ENCODE results near the gene VCX3A. TPM values are rescaled to one million over a fixed set of nuclear protein-coding genes. Genes with fewer than 3 reads are reported as not detected.

VCX3A gene
- total and polyA plus RNA-seq, 2 of the 4 experiments (the other 2 are of a cell fraction): not detected

GRCh38 chrX:6506444-6506843 lies 28.5 kb downstream of the VCX3A start:
- Histone ChIP-seq H3K56ac (ENCODE audit: extremely low read depth, insufficient read depth, low read length) (no peak overlapping the region), H3K4me1 (ENCODE audit: control insufficient read depth, insufficient read depth, low read length) (no peaks in the 10 kb centered on the region), H3K27me3 (ENCODE audit: control insufficient read depth, insufficient read depth, low read length) (no peaks in the 10 kb centered on the region), H3K27ac (ENCODE audit: insufficient read depth, low read length) (no peak overlapping the region), H2BK120ac (ENCODE audit: low read depth, low read length) (no peak overlapping the region), H3K14ac (replicated peaks; ENCODE audit: low read depth, low read length) (no peak overlapping the region), H3K9me3 (ENCODE audit: control insufficient read depth, insufficient read depth, low read length) (peaks cover 11% of the 10 kb centered on the region), H4K5ac (ENCODE audit: low read depth, low read length) (no peak overlapping the region), H2BK20ac (ENCODE audit: low read depth, low read length) (no peak overlapping the region), H3K23ac (ENCODE audit: low read depth, low read length) (no peak overlapping the region), H3K9me1 (ENCODE audit: insufficient read depth, low read length) (no peaks in the 10 kb centered on the region), H3K79me1 (ENCODE audit: low read depth in 1 of 2, low read length in 2 of 2) (no peaks in the 10 kb centered on the region), H2AK5ac (ENCODE audit: low read depth, low read length) (no peak overlapping the region), H2BK15ac (ENCODE audit: low read depth, low read length) (no peak overlapping the region), H3K36me3 (ENCODE audit: control insufficient read depth, insufficient read depth, low read length) (no peaks in the 10 kb centered on the region), H2AFZ (replicated peaks; ENCODE audit: low read length, poor library complexity) (no peak overlapping the region), H4K91ac (ENCODE audit: insufficient read depth, low read depth, low read length) (no peak overlapping the region), H4K8ac (ENCODE audit: low read depth in 2 of 2, low read length in 2 of 2) (no peak overlapping the region), H3K4me3 (ENCODE audit: insufficient read depth, low read depth, low read length) (no peak overlapping the region), H2AK9ac (replicated peaks; ENCODE audit: low read depth, low read length, poor library complexity) (no peak overlapping the region), H3K4me2 (ENCODE audit: low read depth, low read length) (no peak overlapping the region), H2BK5ac (ENCODE audit: low read depth, low read length, poor library complexity, severe bottlenecking) (no peak overlapping the region), H3K9ac (ENCODE audit: low read depth, low read length) (no peak overlapping the region), H4K20me1 (ENCODE audit: insufficient read depth, low read length) (no peaks in the 10 kb centered on the region), H3K4ac (ENCODE audit: low read depth, low read length) (no peak overlapping the region), H3K18ac (ENCODE audit: low read depth, low read length) (no peak overlapping the region)
- no peak for ATAC-seq (ENCODE audit: low read depth)
- in situ Hi-C loops (cut with MboI; ENCODE audit: low sequenced_read_pairs): no loop called here
- ChIA-PET POLR2A (ENCODE audit: unreplicated experiment) (no interaction called here), CTCF (no interaction called here)
- no CpG with 5 or more reads among the region's 4 CpGs for WGBS, 2 experiments (ENCODE audit: extremely low coverage in 2 of 2, insufficient read length in 1 of 2)
- BruUV-seq (replicated peaks): no TSS peak
- intact Hi-C loops (cut with micrococcal nuclease): no loop called here
- no peak for DNase-seq
- no peak for TF ChIP-seq MXI1 (IDR thresholded peaks at IDR 0.05; ENCODE audit: borderline replicate concordance, low read depth, low read length)
- TF ChIP-seq NFE2L2 (IDR thresholded peaks at IDR 0.05; ENCODE audit: low read depth, low read length): no peak
- no peak for TF ChIP-seq RCOR1 (IDR thresholded peaks at IDR 0.05; ENCODE audit: insufficient replicate concordance, low read length)
- no peak for TF ChIP-seq POLR2A (IDR thresholded peaks at IDR 0.05; ENCODE audit: low read depth, low read length)
- TF ChIP-seq CTCF (conservative IDR thresholded peaks at IDR 0.05; ENCODE audit: low read depth, low read length): no peak
- no peak for TF ChIP-seq RFX5 (IDR thresholded peaks at IDR 0.05; ENCODE audit: low read depth, low read length)
- no peak for TF ChIP-seq MAZ (IDR thresholded peaks at IDR 0.05; ENCODE audit: borderline replicate concordance, low read depth, low read length)
- TF ChIP-seq BHLHE40 (IDR thresholded peaks at IDR 0.05; ENCODE audit: low read depth, low read length): no peak
- dilution Hi-C loops (cut with HindIII; ENCODE audit: low sequenced_read_pairs, unreplicated experiment): no loop called here
